OCI-LY1 (cell line): ENCODE data around the gene PARD3B.

Experiments
- H2AFZ ChIP-seq: fragments of 200-600 bp; sonication (generic), shearing (Covaris generic); 2 replicates; pipeline ENCODE4 v1.6.0; 2014; ENCODE audit warnings: antibody characterized with exemption, mild to moderate bottlenecking, low read length
- H3F3A ChIP-seq: fragments of 200-600 bp; sonication (generic), shearing (Covaris generic); 2 replicates; pipeline ENCODE4 v1.6.0; 2014; ENCODE audit warnings: mild to moderate bottlenecking, antibody characterized with exemption, low read length, moderate library complexity; ENCODE audit not compliant: insufficient read depth
- H3K27ac ChIP-seq: fragments of 200-600 bp; sonication (generic); 2 replicates; pipeline ENCODE4 v1.5.1; 2014; ENCODE audit warnings: low read length, mixed run types, mild to moderate bottlenecking, low read depth; ENCODE audit not compliant: poor library complexity, severe bottlenecking
- H3K27me3 ChIP-seq: fragments of 200-600 bp; sonication (generic); 2 replicates; pipeline ENCODE4 v1.6.0; 2014; ENCODE audit warnings: antibody characterized with exemption, mild to moderate bottlenecking, low read length, moderate library complexity; ENCODE audit not compliant: insufficient read depth
- H3K36me3 ChIP-seq: fragments of 200-600 bp; sonication (generic); 2 replicates; pipeline ENCODE4 v1.6.1; 2014; ENCODE audit warnings: mild to moderate bottlenecking, antibody characterized with exemption, low read length, moderate library complexity, mixed read lengths; ENCODE audit not compliant: insufficient read depth
- H3K4me1 ChIP-seq: fragments of 200-600 bp; sonication (generic); 2 replicates; pipeline ENCODE4 v1.5.1; 2014; ENCODE audit warnings: mild to moderate bottlenecking, low read length, moderate library complexity; ENCODE audit not compliant: insufficient read depth, severe bottlenecking
- H3K4me2 ChIP-seq: fragments of 200-600 bp; sonication (generic), shearing (Covaris generic); 2 replicates; pipeline ENCODE4 v1.6.1; 2014; ENCODE audit warnings: low read length
- H3K4me3 ChIP-seq: fragments of 200-600 bp; sonication (generic); 2 replicates; pipeline ENCODE4 v1.5.1; 2014; ENCODE audit warnings: low read length, low read depth, mild to moderate bottlenecking, mixed read lengths; ENCODE audit not compliant: poor library complexity, severe bottlenecking
- H3K79me2 ChIP-seq: fragments of 200-600 bp; shearing (Covaris generic); 2 replicates; pipeline ENCODE4 v1.6.1; 2016; ENCODE audit warnings: mixed run types, low read length, mixed read lengths; ENCODE audit not compliant: insufficient read depth
- H3K9ac ChIP-seq: fragments of 200-600 bp; sonication (generic), shearing (Covaris generic); 2 replicates; pipeline ENCODE4 v1.6.1; 2014; ENCODE audit warnings: mild to moderate bottlenecking, low read length, mixed read lengths
- H3K9me2 ChIP-seq: fragments of 200-600 bp; sonication (generic), shearing (Covaris generic); 2 replicates; pipeline ENCODE4 v1.6.1; 2014; ENCODE audit warnings: low read depth, mild to moderate bottlenecking, low read length, mixed read lengths
- H3K9me3 ChIP-seq: fragments of 200-600 bp; shearing (Covaris generic); 2 replicates; pipeline ENCODE4 v1.6.1; 2014; ENCODE audit warnings: low read length, mixed read lengths
- H4K20me1 ChIP-seq: fragments of 200-600 bp; sonication (generic), shearing (Covaris generic); 2 replicates; pipeline ENCODE4 v1.6.0; 2016; ENCODE audit warnings: mild to moderate bottlenecking, low read length; ENCODE audit not compliant: insufficient read depth
- CTCF ChIP-seq: fragments of 200-600 bp; sonication (generic), shearing (Covaris generic); IDR thresholded peaks from 2 replicates; pipeline ENCODE4 v1.5.1; 2017; ENCODE audit warnings: mild to moderate bottlenecking, antibody characterized with exemption, low read length, moderate library complexity, mixed read lengths
- EZH2 ChIP-seq: fragments of 200-600 bp; sonication (generic), shearing (Covaris generic); IDR thresholded peaks from 2 replicates; pipeline ENCODE4 v1.8.0; 2017; ENCODE audit warnings: borderline replicate concordance, mixed run types, mild to moderate bottlenecking, antibody characterized with exemption, low read length, moderate library complexity, mixed read lengths

The PARD3B gene

GRCh38 chr2:204730603-204731002 is 185.3 kb downstream of the PARD3B start:
- Histone ChIP-seq H3K27me3 (no peaks in the 10 kb centered on the region), H3K9me3 (no peaks in the 10 kb centered on the region), H3K4me3 (no peak overlapping the region), H3K9me2 (no peaks in the 10 kb centered on the region), H3F3A (no peaks in the 10 kb centered on the region), H4K20me1 (no peaks in the 10 kb centered on the region), H3K9ac (no peak overlapping the region), H3K4me2 (no peak overlapping the region), H3K4me1 (no peaks in the 10 kb centered on the region), H3K27ac (no peak overlapping the region), H2AFZ (no peak overlapping the region), H3K79me2 (no peaks in the 10 kb centered on the region), H3K36me3 (no peaks in the 10 kb centered on the region)
- TF ChIP-seq CTCF (no peak), EZH2 (no peak)

- no peaks in the 10 kb centered on the region for H3K9me3 ChIP-seq
- TF ChIP-seq CTCF (no peak), EZH2 (no peak)
- H3K4me3 ChIP-seq: no peak overlapping the region
- no peaks in the 10 kb centered on the region for H3K79me2 ChIP-seq
- H3K9me2 ChIP-seq: no peaks in the 10 kb centered on the region
- no peaks in the 10 kb centered on the region for H3K36me3 ChIP-seq
- H3K4me2 ChIP-seq: no peak overlapping the region
- H2AFZ ChIP-seq: no peak overlapping the region
- H3K27ac ChIP-seq: no peak overlapping the region
- H3K4me1 ChIP-seq: no peaks in the 10 kb centered on the region
- no peaks in the 10 kb centered on the region for H4K20me1 ChIP-seq
- no peaks in the 10 kb centered on the region for H3K27me3 ChIP-seq
- H3F3A ChIP-seq: no peaks in the 10 kb centered on the region
- no peak overlapping the region for H3K9ac ChIP-seq
Measured at GRCh38 chr2:204732019-204732418, 186.7 kb downstream of the PARD3B start.

- Histone ChIP-seq H2AFZ (no peak overlapping the region), H3K4me1 (no peaks in the 10 kb centered on the region), H3K27ac (no peak overlapping the region), H3K36me3 (no peaks in the 10 kb centered on the region), H4K20me1 (no peaks in the 10 kb centered on the region), H3K27me3 (no peaks in the 10 kb centered on the region), H3K9me2 (no peaks in the 10 kb centered on the region), H3K9ac (no peak overlapping the region), H3F3A (no peaks in the 10 kb centered on the region), H3K9me3 (no peaks in the 10 kb centered on the region), H3K79me2 (no peaks in the 10 kb centered on the region), H3K4me2 (no peak overlapping the region), H3K4me3 (no peak overlapping the region)
- TF ChIP-seq CTCF (no peak), EZH2 (no peak)
Measured at GRCh38 chr2:204737296-204737695, 192.0 kb downstream of the PARD3B start.
